ENCODE data around the gene BDKRB1.

Gene BDKRB1

GRCh38 chr14:96212140-96212539, 43.9 kb upstream of the BDKRB1 start:
- DNase-seq (ENCODE audit: low spot score): no peak
- H3K18ac ChIP-seq (ENCODE audit: low read length): no peak overlapping the region
- H2BK15ac ChIP-seq (ENCODE audit: low read length): no peak overlapping the region
- H2BK120ac ChIP-seq (ENCODE audit: low read depth, low read length): no peak overlapping the region
- no peak overlapping the region for H4K8ac ChIP-seq (ENCODE audit: low read depth, low read length)
- no peak overlapping the region for H3K9ac ChIP-seq (ENCODE audit: low read depth, low read length, poor library complexity)
- H2AFZ ChIP-seq (ENCODE audit: low read length): no peak overlapping the region
- no peaks in the 10 kb centered on the region for H3K79me1 ChIP-seq (ENCODE audit: low read depth, low read length)
- peaks cover 0 to 3% of the 10 kb centered on the region in 2 donors for H3K9me3 ChIP-seq (replicated peaks in 1 of 2; ENCODE audit: control insufficient read depth in 2 of 2, insufficient read depth in 1 of 2, low read depth in 1 of 2, low read length in 2 of 2)
- H3K27ac ChIP-seq (replicated peaks; ENCODE audit: low read length): no peak overlapping the region
- no peak overlapping the region for H2BK12ac ChIP-seq (ENCODE audit: low read length)
- H3K4me1 ChIP-seq (ENCODE audit: control insufficient read depth in 2 of 2, insufficient read depth in 1 of 2, low read depth in 1 of 2, low read length in 2 of 2): no peaks in the 10 kb centered on the region
- H3K23ac ChIP-seq (ENCODE audit: low read depth, low read length, poor library complexity): no peak overlapping the region
- no peak overlapping the region for H3K4me3 ChIP-seq (ENCODE audit: low read length in 2 of 2)
- no peak overlapping the region for H3K14ac ChIP-seq (ENCODE audit: low read length)
- H2BK5ac ChIP-seq (ENCODE audit: low read length): no peak overlapping the region
- no peak overlapping the region for H2AK5ac ChIP-seq (ENCODE audit: low read depth, low read length)
- H3K4ac ChIP-seq (ENCODE audit: low read length): no peak overlapping the region
- H4K91ac ChIP-seq (ENCODE audit: low read depth, low read length, poor library complexity): no peak overlapping the region
- no peaks in the 10 kb centered on the region for H3K36me3 ChIP-seq (replicated peaks in 1 of 2; ENCODE audit: control insufficient read depth in 2 of 2, insufficient read depth in 2 of 2, low read length in 2 of 2)
- H3K4me2 ChIP-seq (ENCODE audit: insufficient read depth, low read length, poor library complexity, severe bottlenecking): no peak overlapping the region
- peaks cover 0 to 29% (median 0%) of the 10 kb centered on the region in 3 experiments for H3K27me3 ChIP-seq (ENCODE audit: control insufficient read depth in 3 of 3, insufficient read depth in 3 of 3, low read depth in 1 of 3, low read length in 3 of 3)

GRCh38 chr14:96212896-96213295, 43.1 kb upstream of the BDKRB1 start:
- Histone ChIP-seq H3K4me3 (ENCODE audit: low read length in 2 of 2) (no peak overlapping the region), H2AK5ac (ENCODE audit: low read depth, low read length) (no peak overlapping the region), H3K14ac (ENCODE audit: low read length) (no peak overlapping the region), H2BK120ac (ENCODE audit: low read depth, low read length) (no peak overlapping the region), H2BK5ac (ENCODE audit: low read length) (no peak overlapping the region), H3K23ac (ENCODE audit: low read depth, low read length, poor library complexity) (no peak overlapping the region), H2AFZ (ENCODE audit: low read length) (no peak overlapping the region), H3K9me3 (replicated peaks in 1 of 2; ENCODE audit: control insufficient read depth in 2 of 2, insufficient read depth in 1 of 2, low read depth in 1 of 2, low read length in 2 of 2) (peaks cover 0 to 3% of the 10 kb centered on the region in 2 donors), H3K79me1 (ENCODE audit: low read depth, low read length) (no peaks in the 10 kb centered on the region), H3K4me1 (ENCODE audit: control insufficient read depth in 2 of 2, insufficient read depth in 1 of 2, low read depth in 1 of 2, low read length in 2 of 2) (no peaks in the 10 kb centered on the region), H3K4ac (ENCODE audit: low read length) (no peak overlapping the region), H2BK15ac (ENCODE audit: low read length) (no peak overlapping the region), H3K18ac (ENCODE audit: low read length) (no peak overlapping the region), H3K27ac (replicated peaks; ENCODE audit: low read length) (no peak overlapping the region), H3K27me3 (ENCODE audit: control insufficient read depth in 3 of 3, insufficient read depth in 3 of 3, low read depth in 1 of 3, low read length in 3 of 3) (peaks cover 0 to 26% (median 0%) of the 10 kb centered on the region in 3 experiments), H3K36me3 (replicated peaks in 1 of 2; ENCODE audit: control insufficient read depth in 2 of 2, insufficient read depth in 2 of 2, low read length in 2 of 2) (no peaks in the 10 kb centered on the region), H2BK12ac (ENCODE audit: low read length) (no peak overlapping the region), H3K9ac (ENCODE audit: low read depth, low read length, poor library complexity) (no peak overlapping the region), H4K91ac (ENCODE audit: low read depth, low read length, poor library complexity) (no peak overlapping the region), H3K4me2 (ENCODE audit: insufficient read depth, low read length, poor library complexity, severe bottlenecking) (no peak overlapping the region), H4K8ac (ENCODE audit: low read depth, low read length) (no peak overlapping the region)
- no CpG with 5 or more reads among the region's 4 CpGs for WGBS, 2 donors (ENCODE audit: extremely low coverage in 2 of 2, insufficient read length in 2 of 2, insufficient replicate concordance in 1 of 2)
- no peak for DNase-seq (ENCODE audit: low spot score)

- H4K8ac ChIP-seq (ENCODE audit: low read depth, low read length): peak overlapping the region; percentile 49
- no peak overlapping the region for H2BK15ac ChIP-seq (ENCODE audit: low read length)
- H3K27ac ChIP-seq (replicated peaks; ENCODE audit: low read length): no peak overlapping the region
- no peak overlapping the region for H3K4me2 ChIP-seq (ENCODE audit: insufficient read depth, low read length, poor library complexity, severe bottlenecking)
- H3K18ac ChIP-seq (ENCODE audit: low read length): peak overlapping the region; percentile 9
- no peak overlapping the region for H3K4ac ChIP-seq (ENCODE audit: low read length)
- H3K36me3 ChIP-seq (replicated peaks in 1 of 2; ENCODE audit: control insufficient read depth in 2 of 2, insufficient read depth in 2 of 2, low read length in 2 of 2): no peaks in the 10 kb centered on the region
- H3K9ac ChIP-seq (ENCODE audit: low read depth, low read length, poor library complexity): no peak overlapping the region
- no peak overlapping the region for H2BK12ac ChIP-seq (ENCODE audit: low read length)
- peaks cover 0 to 3% of the 10 kb centered on the region in 2 donors for H3K9me3 ChIP-seq (replicated peaks in 1 of 2; ENCODE audit: control insufficient read depth in 2 of 2, insufficient read depth in 1 of 2, low read depth in 1 of 2, low read length in 2 of 2)
- no peak for DNase-seq (ENCODE audit: low spot score)
- no peak overlapping the region for H4K91ac ChIP-seq (ENCODE audit: low read depth, low read length, poor library complexity)
- H3K4me3 ChIP-seq (ENCODE audit: low read length in 2 of 2): no peak overlapping the region
- no peak overlapping the region for H2BK5ac ChIP-seq (ENCODE audit: low read length)
- H3K23ac ChIP-seq (ENCODE audit: low read depth, low read length, poor library complexity): no peak overlapping the region
- H3K27me3 ChIP-seq (ENCODE audit: control insufficient read depth in 3 of 3, insufficient read depth in 3 of 3, low read depth in 1 of 3, low read length in 3 of 3): peaks cover 0 to 20% (median 0%) of the 10 kb centered on the region in 3 experiments
- no peak overlapping the region for H3K14ac ChIP-seq (ENCODE audit: low read length)
- no peaks in the 10 kb centered on the region for H3K4me1 ChIP-seq (ENCODE audit: control insufficient read depth in 2 of 2, insufficient read depth in 1 of 2, low read depth in 1 of 2, low read length in 2 of 2)
- no peaks in the 10 kb centered on the region for H3K79me1 ChIP-seq (ENCODE audit: low read depth, low read length)
- WGBS, 2 donors (ENCODE audit: extremely low coverage in 2 of 2, insufficient read length in 2 of 2, insufficient replicate concordance in 1 of 2): no CpG with 5 or more reads among the region's 10 CpGs
- H2AK5ac ChIP-seq (ENCODE audit: low read depth, low read length): no peak overlapping the region
- no peak overlapping the region for H2BK120ac ChIP-seq (ENCODE audit: low read depth, low read length)
- no peak overlapping the region for H2AFZ ChIP-seq (ENCODE audit: low read length)
These were observed 42.0 kb upstream of the BDKRB1 start for GRCh38 chr14:96213871-96214465.

GRCh38 chr14:96214793-96215192, 41.2 kb upstream of the BDKRB1 start:
- Histone ChIP-seq H3K14ac (ENCODE audit: low read length) (no peak overlapping the region), H3K4ac (ENCODE audit: low read length) (no peak overlapping the region), H3K4me2 (ENCODE audit: insufficient read depth, low read length, poor library complexity, severe bottlenecking) (no peak overlapping the region), H2AFZ (ENCODE audit: low read length) (no peak overlapping the region), H2AK5ac (ENCODE audit: low read depth, low read length) (no peak overlapping the region), H2BK5ac (ENCODE audit: low read length) (no peak overlapping the region), H3K4me3 (ENCODE audit: low read length in 2 of 2) (no peak overlapping the region), H3K9me3 (replicated peaks in 1 of 2; ENCODE audit: control insufficient read depth in 2 of 2, insufficient read depth in 1 of 2, low read depth in 1 of 2, low read length in 2 of 2) (peaks cover 0 to 3% of the 10 kb centered on the region in 2 donors), H2BK15ac (ENCODE audit: low read length) (no peak overlapping the region), H3K27me3 (ENCODE audit: control insufficient read depth in 3 of 3, insufficient read depth in 3 of 3, low read depth in 1 of 3, low read length in 3 of 3) (peaks cover 0 to 20% (median 0%) of the 10 kb centered on the region in 3 experiments), H3K9ac (ENCODE audit: low read depth, low read length, poor library complexity) (no peak overlapping the region), H3K27ac (replicated peaks; ENCODE audit: low read length) (no peak overlapping the region), H4K91ac (ENCODE audit: low read depth, low read length, poor library complexity) (no peak overlapping the region), H3K36me3 (replicated peaks in 1 of 2; ENCODE audit: control insufficient read depth in 2 of 2, insufficient read depth in 2 of 2, low read length in 2 of 2) (no peaks in the 10 kb centered on the region), H2BK12ac (ENCODE audit: low read length) (no peak overlapping the region), H3K4me1 (ENCODE audit: control insufficient read depth in 2 of 2, insufficient read depth in 1 of 2, low read depth in 1 of 2, low read length in 2 of 2) (no peaks in the 10 kb centered on the region), H2BK120ac (ENCODE audit: low read depth, low read length) (no peak overlapping the region), H4K8ac (ENCODE audit: low read depth, low read length) (no peak overlapping the region), H3K79me1 (ENCODE audit: low read depth, low read length) (no peaks in the 10 kb centered on the region), H3K18ac (ENCODE audit: low read length) (no peak overlapping the region), H3K23ac (ENCODE audit: low read depth, low read length, poor library complexity) (no peak overlapping the region)
- no peak for DNase-seq (ENCODE audit: low spot score)
- no CpG with 5 or more reads among the region's 4 CpGs for WGBS, 2 donors (ENCODE audit: extremely low coverage in 2 of 2, insufficient read length in 2 of 2, insufficient replicate concordance in 1 of 2)
